Karpas-422 (cell line): ENCODE measurements around the gene GCC1. TPM values are rescaled to one million over a fixed set of nuclear protein-coding genes. Genes with fewer than 3 reads are reported as not detected.

Source experiments
- total RNA-seq: library from RNA; depleted of rRNA; stranded (reverse); fragments of >200 nt; shearing (Covaris generic); gene quantifications from 2 replicates; pipeline ENCODE4 v1.2.3, GENCODE V29; 2014; ENCODE audit warnings: low replicate concordance; rRNA removed

The GCC1 gene
- total RNA-seq, 1 experiment from 2014 or later = 6.8 TPM

Other genes with a start within 250 kb of the GCC1 start
- 21.5 and 48.8 TPM in 2 replicates for gene ZNF800, start 192.9 kb downstream of the GCC1 start, total RNA-seq
- 110 and 197 TPM in 2 replicates for gene ARF5, start 2.8 kb upstream of the GCC1 start, total RNA-seq
- gene FSCN3, start 8.1 kb upstream of the GCC1 start, total RNA-seq = 3.9 and 12.5 TPM in 2 replicates
- not detected in 2 replicates for gene PAX4, start 32.5 kb upstream of the GCC1 start, total RNA-seq
- 104 and 132 TPM in 2 replicates for gene SND1, start 66.6 kb upstream of the GCC1 start, total RNA-seq